ENCODE data around the gene ADD2.

DNA sequence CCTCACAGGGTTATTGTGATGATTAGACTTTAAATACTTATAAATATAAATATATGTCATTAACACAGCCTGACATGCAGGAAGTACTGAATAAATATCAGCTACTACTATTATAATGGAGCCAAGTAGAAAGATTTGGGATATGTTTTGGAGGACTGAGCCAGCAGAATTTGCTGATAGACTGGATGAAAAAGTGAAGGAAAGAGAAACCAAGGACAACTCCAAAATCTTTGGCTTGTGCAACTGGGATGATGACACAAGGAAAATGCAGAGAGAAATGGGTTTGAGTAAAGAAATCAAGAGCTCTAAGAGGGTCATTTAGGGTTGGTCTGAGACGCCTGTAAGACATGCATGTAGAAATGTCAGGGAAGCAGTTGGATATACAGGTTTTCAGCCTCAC lies 15.6 kb downstream of the ADD2 start:
- TF ChIP-seq GATA2 (IDR thresholded peaks at IDR 0.05; ENCODE audit: low read depth, low read length) (no peak), GATA3 (IDR thresholded peaks at IDR 0.05; ENCODE audit: low read depth, low read length) (no peak)
